GM21526 (cell line): ENCODE measurements around the gene DCST1.

ENCODE experiments used
- ATAC-seq: cut with Tn5 transposase; IDR thresholded peaks from one replicate; pipeline ENCODE4 v1.9.1; 2021; ENCODE audit warnings: moderate library complexity; ENCODE audit not compliant: unreplicated experiment, low FRiP score

The DCST1 gene

DNA sequence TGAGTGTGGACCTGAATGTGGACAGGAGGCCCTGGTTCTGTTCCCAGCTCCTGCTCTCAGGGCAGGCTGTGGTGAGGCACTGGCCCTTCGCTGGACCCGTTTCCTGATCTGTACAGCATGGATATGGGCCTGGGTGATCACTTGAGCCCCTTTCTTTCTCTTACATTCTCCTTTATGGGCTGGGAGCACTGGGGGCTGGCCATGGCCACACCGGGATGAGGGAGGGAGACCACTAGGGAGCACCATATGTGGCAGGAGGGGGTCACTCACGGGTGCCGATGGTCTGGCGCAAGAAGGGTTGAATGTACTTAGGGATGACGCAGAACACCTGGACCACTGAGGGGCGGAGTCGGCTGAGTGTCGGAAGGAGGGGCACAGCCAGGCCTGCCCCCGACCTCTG lies 2.7 kb upstream of the DCST1 start:
- no peak for ATAC-seq

GRCh38 chr1:155032886-155033285 lies 738 bp upstream of the DCST1 start:
- no peak for ATAC-seq

GRCh38 chr1:155034318-155035208 lies 939 bp downstream of the DCST1 start:
- no peak for ATAC-seq

GRCh38 chr1:155035936-155036335 lies 2.3 kb downstream of the DCST1 start:
- ATAC-seq: no peak

DNA sequence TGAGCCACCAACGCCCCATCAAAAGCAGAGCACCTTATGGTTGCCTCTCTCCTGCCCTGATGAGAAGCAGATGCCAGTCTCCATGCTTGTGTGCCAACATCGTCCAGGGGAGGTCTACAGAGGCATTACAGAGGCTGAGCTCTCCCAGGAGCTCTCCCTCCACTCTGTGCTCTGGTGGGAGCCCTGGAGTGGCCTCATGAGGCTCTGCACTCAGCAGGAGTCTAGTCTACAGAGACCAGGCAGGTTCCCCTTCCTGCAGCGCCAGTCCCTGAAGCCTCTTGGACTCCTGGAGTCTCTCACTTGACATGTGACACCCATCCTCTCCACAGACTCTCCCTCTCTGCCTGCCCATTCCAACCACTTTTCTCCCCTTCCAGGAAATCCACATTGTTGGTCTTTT lies 3.4 kb downstream of the DCST1 start:
- ATAC-seq: no peak

- no peak for ATAC-seq
Observed at GRCh38 chr1:155037851-155038441, 4.3 kb downstream of the DCST1 start.

GRCh38 chr1:155038602-155039307 lies 5.1 kb downstream of the DCST1 start:
- no peak for ATAC-seq

- ATAC-seq: no peak
Observed at GRCh38 chr1:155039308-155039669, 5.7 kb downstream of the DCST1 start.

DNA sequence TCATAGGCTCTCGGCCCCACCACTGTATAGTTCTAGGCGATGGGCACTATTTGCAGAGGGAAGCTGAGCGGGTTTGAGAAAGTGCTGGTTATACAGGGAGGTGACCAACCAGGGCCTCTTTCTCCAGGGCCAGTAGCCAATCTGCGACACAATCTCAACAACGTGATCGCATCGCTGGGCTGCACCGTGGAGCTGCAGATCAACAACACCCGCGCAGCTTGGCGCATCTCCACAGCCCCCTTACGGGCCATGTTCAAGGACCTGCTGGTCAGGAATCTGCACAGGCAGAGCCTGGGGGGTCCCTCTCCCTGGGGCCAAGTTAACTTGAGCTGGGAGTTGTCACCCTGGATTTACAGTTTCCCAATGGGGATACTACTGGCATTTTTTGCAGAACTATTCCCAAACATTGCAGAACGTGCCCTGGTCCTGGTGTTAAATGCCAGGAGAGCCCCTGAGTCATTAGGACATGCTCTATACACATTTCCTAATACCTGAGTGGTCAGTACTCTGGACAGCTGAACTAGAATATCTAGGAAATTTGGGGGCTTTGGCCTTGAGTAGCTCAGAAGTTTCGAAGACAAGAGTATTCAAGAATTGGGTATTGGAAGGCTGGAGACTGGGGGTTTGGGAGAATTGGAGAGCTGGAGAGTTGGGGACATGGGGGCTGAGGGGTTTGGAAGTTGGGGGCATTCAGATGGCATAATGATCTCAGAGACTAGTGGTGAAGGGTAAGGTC lies 6.9 kb downstream of the DCST1 start:
- no peak for ATAC-seq

DNA sequence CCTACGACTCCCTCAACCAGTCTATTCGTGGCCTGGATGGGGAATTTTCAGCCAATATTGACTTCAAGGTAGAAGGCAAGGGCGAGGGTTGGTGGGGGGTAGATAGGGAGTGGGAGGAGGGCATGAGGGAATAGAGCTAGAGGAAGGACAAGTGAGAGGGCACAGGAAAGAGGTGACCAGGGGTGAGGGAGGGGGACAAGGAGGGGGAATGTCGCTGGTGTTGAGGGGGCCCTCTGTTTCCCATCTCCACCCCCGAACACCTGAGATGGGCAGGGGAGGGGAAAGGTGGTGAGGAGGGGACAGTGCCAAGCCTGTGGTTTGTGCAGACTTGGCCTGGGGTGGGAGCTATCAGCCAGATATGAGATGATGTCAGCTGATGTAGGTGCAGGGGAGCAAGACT lies 9.2 kb downstream of the DCST1 start:
- ATAC-seq: no peak

DNA sequence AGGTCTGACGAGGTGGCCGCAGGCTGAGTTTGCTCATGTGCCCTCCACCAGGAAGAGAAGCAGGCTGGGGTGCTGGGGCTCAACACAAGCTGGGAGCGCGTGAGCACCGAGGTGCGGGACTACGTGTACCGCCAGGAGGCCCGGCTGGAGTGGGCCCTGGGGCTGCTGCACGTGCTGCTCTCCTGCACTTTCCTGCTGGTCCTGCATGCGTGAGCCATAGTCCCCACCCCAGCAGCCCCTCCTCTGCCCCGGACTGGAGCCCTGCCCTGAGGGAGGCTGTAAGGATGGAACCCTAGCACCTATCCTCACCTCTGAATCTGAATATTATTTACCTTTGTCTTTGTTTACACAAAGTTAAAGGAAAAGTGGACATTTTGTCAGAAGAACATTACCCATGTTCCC lies 9.7 kb downstream of the DCST1 start:
- no peak for ATAC-seq

DNA sequence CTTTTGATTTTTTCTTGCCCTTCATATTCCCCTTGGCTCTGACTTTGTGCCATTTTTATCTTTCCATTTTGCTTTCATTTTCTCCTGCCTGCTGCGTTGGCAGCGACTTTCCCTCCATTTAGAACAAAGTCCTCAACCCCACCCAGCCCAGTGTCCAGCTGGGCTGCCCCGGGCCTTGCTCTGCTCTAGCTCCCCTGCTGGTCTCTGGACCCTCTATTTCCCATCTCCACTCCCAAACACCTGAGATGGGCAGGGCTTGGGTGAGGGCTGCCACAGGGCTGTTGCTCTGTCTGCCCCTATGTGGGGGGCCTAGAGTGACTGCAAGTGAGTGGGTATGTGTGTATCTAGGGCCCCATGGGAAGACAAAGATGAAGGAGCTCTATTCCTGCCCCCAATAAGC lies 10.2 kb downstream of the DCST1 start:
- ATAC-seq: no peak

DNA sequence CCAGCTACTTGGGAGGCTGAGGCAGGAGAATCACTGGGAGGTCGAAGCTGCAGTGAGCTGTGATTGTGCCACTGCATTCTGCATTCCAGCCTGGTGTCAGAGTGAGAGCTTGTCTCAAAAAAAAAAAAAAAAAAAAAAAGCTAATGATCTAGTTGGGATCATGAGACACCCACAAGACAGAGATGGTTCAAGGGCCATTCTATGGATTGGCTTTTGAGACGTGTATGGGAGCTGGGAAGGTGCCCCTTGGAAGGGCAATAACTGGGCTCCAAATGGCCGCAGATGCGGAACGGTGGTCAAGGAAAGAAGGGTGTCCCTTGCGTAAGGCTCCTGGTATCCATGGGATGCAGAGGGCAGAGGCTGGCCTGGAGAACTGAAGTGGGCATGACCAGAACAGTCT lies 10.7 kb downstream of the DCST1 start:
- ATAC-seq: no peak

GRCh38 chr1:155044812-155045657 lies 11.4 kb downstream of the DCST1 start:
- ATAC-seq: no peak

- no peak for ATAC-seq
Observed at GRCh38 chr1:155048449-155049334, 15.1 kb downstream of the DCST1 start.

GRCh38 chr1:155049651-155050559 lies 16.3 kb downstream of the DCST1 start:
- no peak for ATAC-seq

GRCh38 chr1:155050560-155051341 lies 17.1 kb downstream of the DCST1 start, which contains the start of gene ADAM15:
ADAM15 (plus strand) TSS chr1:155051316; CDS start chr1:155051387, 71 bp downstream.
- peak; percentile 53 for ATAC-seq
